ENCODE results near the gene NNMT.

Gene NNMT

GRCh38 chr11:114286229-114286628 is 10.0 kb upstream of the NNMT start:
- no peak for TF ChIP-seq REST (IDR thresholded peaks at IDR 0.05; ENCODE audit: insufficient read depth in 1 of 2, low read depth in 2 of 2, low read length in 2 of 2)
- TF ChIP-seq POLR2AphosphoS5 (IDR thresholded peaks at IDR 0.05; ENCODE audit: low read depth, low read length): no peak
- no peak for TF ChIP-seq TAF1 (IDR thresholded peaks at IDR 0.05; ENCODE audit: borderline replicate concordance, insufficient read depth, low read length)
- no peak for TF ChIP-seq FOXP2 (optimal IDR thresholded peaks at IDR 0.05; ENCODE audit: borderline replicate concordance, extremely low read depth, extremely low read length, insufficient read depth)
- no peak for TF ChIP-seq SIN3A (IDR thresholded peaks at IDR 0.05; ENCODE audit: borderline replicate concordance, insufficient read depth, low read length)

- no peak for TF ChIP-seq TAF1 (IDR thresholded peaks at IDR 0.05; ENCODE audit: borderline replicate concordance, insufficient read depth, low read length)
- TF ChIP-seq FOXP2 (optimal IDR thresholded peaks at IDR 0.05; ENCODE audit: borderline replicate concordance, extremely low read depth, extremely low read length, insufficient read depth): no peak
- no peak for TF ChIP-seq REST (IDR thresholded peaks at IDR 0.05; ENCODE audit: insufficient read depth in 1 of 2, low read depth in 2 of 2, low read length in 2 of 2)
- no peak for TF ChIP-seq SIN3A (IDR thresholded peaks at IDR 0.05; ENCODE audit: borderline replicate concordance, insufficient read depth, low read length)
- no peak for TF ChIP-seq POLR2AphosphoS5 (IDR thresholded peaks at IDR 0.05; ENCODE audit: low read depth, low read length)
These were observed 9.0 kb upstream of the NNMT start for GRCh38 chr11:114287154-114287553.

- TF ChIP-seq FOXP2 (optimal IDR thresholded peaks at IDR 0.05; ENCODE audit: borderline replicate concordance, extremely low read depth, extremely low read length, insufficient read depth) (no peak), SIN3A (IDR thresholded peaks at IDR 0.05; ENCODE audit: borderline replicate concordance, insufficient read depth, low read length) (no peak), TAF1 (IDR thresholded peaks at IDR 0.05; ENCODE audit: borderline replicate concordance, insufficient read depth, low read length) (no peak), POLR2AphosphoS5 (IDR thresholded peaks at IDR 0.05; ENCODE audit: low read depth, low read length) (no peak), REST (IDR thresholded peaks at IDR 0.05; ENCODE audit: insufficient read depth in 1 of 2, low read depth in 2 of 2, low read length in 2 of 2) (no peak)
These were observed 8.1 kb upstream of the NNMT start for GRCh38 chr11:114288136-114288535.

GRCh38 chr11:114289779-114290178 is 6.4 kb upstream of the NNMT start:
- no peak for TF ChIP-seq REST (IDR thresholded peaks at IDR 0.05; ENCODE audit: insufficient read depth in 1 of 2, low read depth in 2 of 2, low read length in 2 of 2)
- no peak for TF ChIP-seq TAF1 (IDR thresholded peaks at IDR 0.05; ENCODE audit: borderline replicate concordance, insufficient read depth, low read length)
- no peak for TF ChIP-seq FOXP2 (optimal IDR thresholded peaks at IDR 0.05; ENCODE audit: borderline replicate concordance, extremely low read depth, extremely low read length, insufficient read depth)
- no peak for TF ChIP-seq POLR2AphosphoS5 (IDR thresholded peaks at IDR 0.05; ENCODE audit: low read depth, low read length)
- TF ChIP-seq SIN3A (IDR thresholded peaks at IDR 0.05; ENCODE audit: borderline replicate concordance, insufficient read depth, low read length): no peak

Measured in PFSK-1 (cell line).